GM10847 (cell line): ENCODE data around the gene PRKN.

Experiments used
- POLR2A ChIP-seq: IDR thresholded peaks from 2 replicates; pipeline ENCODE4 v1.6.1; 2011; ENCODE audit not compliant: insufficient read length; ENCODE audit errors: extremely low read depth

The PRKN gene

GRCh38 chr6:162234631-162235030, 492.9 kb downstream of the PRKN start:
- no peak for TF ChIP-seq POLR2A

- TF ChIP-seq POLR2A, result no peak
Measured at GRCh38 chr6:162230147-162230752, 497.3 kb downstream of the PRKN start.

GRCh38 chr6:162229093-162229492, 498.5 kb downstream of the PRKN start:
- TF ChIP-seq POLR2A, result no peak

- TF ChIP-seq POLR2A, result no peak
Measured at GRCh38 chr6:162226803-162227202, 500.8 kb downstream of the PRKN start.

GRCh38 chr6:162222521-162222920, 505.0 kb downstream of the PRKN start:
- TF ChIP-seq POLR2A, result no peak

DNA sequence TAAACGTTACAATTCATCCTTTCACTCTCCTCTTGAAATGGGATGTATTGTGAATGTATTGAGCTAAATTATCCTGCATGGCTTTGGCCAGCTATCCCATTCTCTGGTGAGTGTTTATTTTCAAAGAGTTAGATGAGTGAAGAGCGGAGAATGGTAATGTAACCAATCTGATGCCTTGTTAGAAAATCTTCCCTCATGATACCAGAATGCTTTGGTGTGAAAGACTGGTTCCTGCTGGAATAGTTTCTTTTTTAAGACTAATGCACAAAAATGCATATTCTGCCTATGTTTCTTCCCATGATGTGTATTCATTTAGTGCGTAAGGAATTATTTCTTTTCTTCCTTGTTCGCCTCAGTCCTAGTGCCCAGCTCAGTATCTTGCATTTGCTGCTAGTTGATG, 506.7 kb downstream of the PRKN start:
- no peak for TF ChIP-seq POLR2A

DNA sequence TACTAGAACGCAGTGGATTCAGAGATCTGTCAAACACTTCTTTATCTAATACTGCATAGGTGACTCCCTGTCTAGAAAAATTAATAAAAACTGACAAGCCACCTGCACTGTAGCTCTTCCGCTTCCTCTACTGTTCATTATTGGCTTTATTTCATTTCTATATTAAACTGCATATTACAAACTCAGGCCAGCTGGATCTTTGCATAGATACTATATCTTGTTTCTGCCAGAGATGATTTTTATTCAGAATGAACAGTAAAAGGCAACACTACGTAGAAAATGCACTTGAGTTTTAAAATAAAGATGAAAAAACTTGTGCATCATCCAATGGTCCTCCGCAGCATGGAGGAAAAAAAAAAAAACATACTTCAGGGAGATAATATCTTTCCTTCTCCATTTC, 508.3 kb downstream of the PRKN start:
- TF ChIP-seq POLR2A, result no peak

DNA sequence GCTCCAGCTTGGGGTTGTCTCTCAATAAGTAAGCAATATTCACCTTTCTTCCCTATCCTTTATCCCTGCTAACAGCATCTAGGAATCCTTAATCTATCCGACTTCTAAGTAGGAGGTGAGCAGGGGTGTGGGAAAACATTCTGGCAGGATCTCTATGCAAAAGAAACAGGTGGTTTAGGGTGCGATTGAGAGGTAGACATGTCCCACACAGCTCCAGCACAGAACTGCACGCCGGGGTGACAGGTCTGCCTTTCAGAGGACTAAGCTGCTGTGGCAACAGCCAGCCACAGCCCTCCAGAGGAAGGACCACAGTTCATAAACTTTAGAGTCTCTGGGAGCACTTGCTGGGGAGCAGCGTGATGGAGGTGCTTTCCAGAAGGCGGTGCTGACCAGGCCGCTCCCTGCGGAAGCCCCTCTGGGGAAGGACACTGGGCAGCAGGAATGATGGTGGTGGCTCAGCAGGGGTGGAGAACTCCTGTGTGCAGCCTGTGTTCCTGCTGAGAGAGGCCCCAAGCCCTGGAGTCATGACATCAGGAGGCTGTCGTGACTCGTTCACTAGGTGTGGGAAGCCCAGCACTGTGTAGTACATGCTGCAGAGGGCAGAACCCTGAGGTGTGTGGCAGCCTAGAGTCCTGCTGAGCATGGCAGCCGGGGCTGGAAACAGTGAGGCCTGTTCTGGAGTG, 509.6 kb downstream of the PRKN start:
- TF ChIP-seq POLR2A, result no peak

GRCh38 chr6:162217058-162217457, 510.5 kb downstream of the PRKN start:
- TF ChIP-seq POLR2A, result no peak

GRCh38 chr6:162211777-162212176, 515.8 kb downstream of the PRKN start:
- TF ChIP-seq POLR2A, result no peak

GRCh38 chr6:162211022-162211421, 516.5 kb downstream of the PRKN start:
- no peak for TF ChIP-seq POLR2A

GRCh38 chr6:162203287-162203686, 524.3 kb downstream of the PRKN start:
- TF ChIP-seq POLR2A, result no peak

GRCh38 chr6:162200945-162201690, 526.4 kb downstream of the PRKN start:
- TF ChIP-seq POLR2A, result no peak

DNA sequence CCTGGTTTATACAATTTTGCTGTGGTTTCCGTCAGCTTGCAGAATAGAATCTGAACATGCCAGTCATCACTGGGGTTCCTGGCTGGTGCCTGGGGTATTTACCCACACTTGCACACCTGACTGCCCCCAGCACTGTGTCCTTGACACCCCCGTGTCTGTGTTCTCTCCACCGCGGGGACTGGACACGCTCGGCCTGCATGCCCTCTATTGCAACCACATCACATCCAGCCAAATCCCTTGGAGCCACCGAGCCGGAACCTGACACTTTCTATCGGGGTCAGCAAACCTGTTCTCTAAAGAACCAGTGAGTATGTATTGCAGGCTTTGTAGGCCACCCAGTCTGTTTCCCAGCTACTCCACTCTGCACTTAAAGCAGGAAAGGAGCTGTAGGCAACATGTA, 527.5 kb downstream of the PRKN start:
- no peak for TF ChIP-seq POLR2A

- no peak for TF ChIP-seq POLR2A
Measured at GRCh38 chr6:162198925-162199324, 528.6 kb downstream of the PRKN start.

DNA sequence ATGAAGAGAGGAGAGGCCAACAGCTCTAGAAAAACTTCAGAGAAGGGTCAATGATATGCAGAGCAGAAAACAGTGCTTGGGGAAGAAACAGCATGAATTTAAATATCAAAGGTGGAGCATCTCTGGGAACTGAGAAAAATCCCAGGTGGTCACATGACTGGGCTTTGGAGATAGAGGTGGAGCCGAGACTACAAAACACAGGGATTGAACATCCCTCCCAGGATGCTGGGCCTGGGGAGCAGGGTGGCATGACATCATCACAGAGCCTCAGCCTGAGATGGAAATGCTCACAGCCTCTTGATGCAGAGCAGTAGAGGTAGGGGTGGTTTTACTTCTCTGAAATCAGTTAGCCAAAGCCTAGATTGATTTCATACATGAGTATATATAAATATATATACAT, 529.5 kb downstream of the PRKN start:
- TF ChIP-seq POLR2A, result no peak
